Stimulated activated CD4-positive, alpha-beta T cell treated with anti-CD3 and anti-CD28 coated beads, TNF-alpha, amount 100 ng/mL, for 48 hours (primary cell): Measurements from ENCODE around the gene NPAS3.

Source experiments
- DNase-seq, 3 donors: peaks; one replicate each; pipeline ENCODE4 v3.0.0-alpha.2; 2020; ENCODE audit warnings: low read depth in 3 of 3

The NPAS3 gene

GRCh38 chr14:33631441-33631840, 692.8 kb downstream of the NPAS3 start:
- no peak for DNase-seq

GRCh38 chr14:33634631-33635030, 696.0 kb downstream of the NPAS3 start:
- DNase-seq = no peak

GRCh38 chr14:33636716-33637115, 698.0 kb downstream of the NPAS3 start:
- DNase-seq = no peak

- no peak for DNase-seq
Measured at GRCh38 chr14:33642080-33642479, 703.4 kb downstream of the NPAS3 start.

GRCh38 chr14:33642691-33643244, 704.1 kb downstream of the NPAS3 start:
- DNase-seq = no peak

GRCh38 chr14:33643426-33644181, 704.9 kb downstream of the NPAS3 start:
- no peak for DNase-seq

- DNase-seq = no peak
Measured at GRCh38 chr14:33646692-33647260, 708.1 kb downstream of the NPAS3 start.

GRCh38 chr14:33647385-33647786, 708.7 kb downstream of the NPAS3 start:
- DNase-seq = no peak

- no peak for DNase-seq
Measured at GRCh38 chr14:33650430-33650829, 711.8 kb downstream of the NPAS3 start.

GRCh38 chr14:33652566-33653307, 714.1 kb downstream of the NPAS3 start:
- no peak for DNase-seq

GRCh38 chr14:33653308-33653695, 714.6 kb downstream of the NPAS3 start:
- no peak for DNase-seq

- DNase-seq = no peak
Measured at GRCh38 chr14:33655421-33655820, 716.7 kb downstream of the NPAS3 start.

- no peak for DNase-seq
Measured at GRCh38 chr14:33657476-33657875, 718.8 kb downstream of the NPAS3 start.

GRCh38 chr14:33660248-33660647, 721.6 kb downstream of the NPAS3 start:
- DNase-seq = no peak

GRCh38 chr14:33661101-33661500, 722.4 kb downstream of the NPAS3 start:
- DNase-seq = no peak

- no peak for DNase-seq
Measured at GRCh38 chr14:33668066-33668465, 729.4 kb downstream of the NPAS3 start.

- DNase-seq = no peak
Measured at GRCh38 chr14:33669111-33669510, 730.4 kb downstream of the NPAS3 start.

- DNase-seq = no peak
Measured at GRCh38 chr14:33670235-33670634, 731.6 kb downstream of the NPAS3 start.

- DNase-seq = no peak
Measured at GRCh38 chr14:33671556-33671955, 732.9 kb downstream of the NPAS3 start.

GRCh38 chr14:33674927-33675326, 736.2 kb downstream of the NPAS3 start:
- DNase-seq = no peak

GRCh38 chr14:33675415-33676130, 736.9 kb downstream of the NPAS3 start:
- no peak for DNase-seq

GRCh38 chr14:33676135-33676566, 737.5 kb downstream of the NPAS3 start:
- DNase-seq = no peak
